ENCODE data around the gene AOAH.

DNA sequence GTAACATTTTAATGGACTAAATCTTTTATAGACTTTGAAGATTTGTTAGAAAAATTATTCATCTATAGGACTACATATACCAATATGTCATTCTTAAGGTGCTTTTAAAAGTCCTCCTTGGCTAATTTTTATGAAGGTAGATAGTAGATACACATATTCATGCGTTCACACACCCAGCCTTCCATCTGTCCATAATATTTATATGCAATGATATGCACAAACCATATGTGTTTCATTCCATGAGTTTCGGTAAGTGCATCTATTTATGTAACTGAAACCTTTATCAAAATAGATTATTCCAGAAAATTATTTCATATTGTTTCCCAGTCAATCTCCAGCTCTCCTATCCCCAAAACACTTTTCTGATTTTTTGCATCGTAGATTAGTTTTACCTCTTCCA lies 233.0 kb downstream of the AOAH start:
- TF ChIP-seq ZNF70 (CRISPR knock-in tag; IDR thresholded peaks at IDR 0.05) (no peak), POU6F1 (CRISPR knock-in tag; IDR thresholded peaks at IDR 0.05; ENCODE audit: borderline replicate concordance, low read depth) (no peak), ISL1 (CRISPR knock-in tag; IDR thresholded peaks at IDR 0.05) (no peak), TCF4 (CRISPR knock-in tag; IDR thresholded peaks at IDR 0.05; ENCODE audit: borderline replicate concordance) (no peak), ZNF8 (CRISPR knock-in tag; IDR thresholded peaks at IDR 0.05) (no peak), ESRRG (CRISPR knock-in tag; IDR thresholded peaks at IDR 0.05) (no peak), CSRNP3 (CRISPR knock-in tag; IDR thresholded peaks at IDR 0.05) (no peak), ZC3H10 (CRISPR knock-in tag; IDR thresholded peaks at IDR 0.05) (no peak)
- TF ChIP-seq, protein P1, sequence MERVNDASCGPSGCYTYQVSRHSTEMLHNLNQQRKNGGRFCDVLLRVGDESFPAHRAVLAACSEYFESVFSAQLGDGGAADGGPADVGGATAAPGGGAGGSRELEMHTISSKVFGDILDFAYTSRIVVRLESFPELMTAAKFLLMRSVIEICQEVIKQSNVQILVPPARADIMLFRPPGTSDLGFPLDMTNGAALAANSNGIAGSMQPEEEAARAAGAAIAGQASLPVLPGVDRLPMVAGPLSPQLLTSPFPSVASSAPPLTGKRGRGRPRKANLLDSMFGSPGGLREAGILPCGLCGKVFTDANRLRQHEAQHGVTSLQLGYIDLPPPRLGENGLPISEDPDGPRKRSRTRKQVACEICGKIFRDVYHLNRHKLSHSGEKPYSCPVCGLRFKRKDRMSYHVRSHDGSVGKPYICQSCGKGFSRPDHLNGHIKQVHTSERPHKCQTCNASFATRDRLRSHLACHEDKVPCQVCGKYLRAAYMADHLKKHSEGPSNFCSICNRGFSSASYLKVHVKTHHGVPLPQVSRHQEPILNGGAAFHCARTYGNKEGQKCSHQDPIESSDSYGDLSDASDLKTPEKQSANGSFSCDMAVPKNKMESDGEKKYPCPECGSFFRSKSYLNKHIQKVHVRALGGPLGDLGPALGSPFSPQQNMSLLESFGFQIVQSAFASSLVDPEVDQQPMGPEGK (CRISPR knock-in tag; IDR thresholded peaks at IDR 0.05; ENCODE audit: borderline replicate concordance), result no peak
- TF ChIP-seq, protein P2, sequence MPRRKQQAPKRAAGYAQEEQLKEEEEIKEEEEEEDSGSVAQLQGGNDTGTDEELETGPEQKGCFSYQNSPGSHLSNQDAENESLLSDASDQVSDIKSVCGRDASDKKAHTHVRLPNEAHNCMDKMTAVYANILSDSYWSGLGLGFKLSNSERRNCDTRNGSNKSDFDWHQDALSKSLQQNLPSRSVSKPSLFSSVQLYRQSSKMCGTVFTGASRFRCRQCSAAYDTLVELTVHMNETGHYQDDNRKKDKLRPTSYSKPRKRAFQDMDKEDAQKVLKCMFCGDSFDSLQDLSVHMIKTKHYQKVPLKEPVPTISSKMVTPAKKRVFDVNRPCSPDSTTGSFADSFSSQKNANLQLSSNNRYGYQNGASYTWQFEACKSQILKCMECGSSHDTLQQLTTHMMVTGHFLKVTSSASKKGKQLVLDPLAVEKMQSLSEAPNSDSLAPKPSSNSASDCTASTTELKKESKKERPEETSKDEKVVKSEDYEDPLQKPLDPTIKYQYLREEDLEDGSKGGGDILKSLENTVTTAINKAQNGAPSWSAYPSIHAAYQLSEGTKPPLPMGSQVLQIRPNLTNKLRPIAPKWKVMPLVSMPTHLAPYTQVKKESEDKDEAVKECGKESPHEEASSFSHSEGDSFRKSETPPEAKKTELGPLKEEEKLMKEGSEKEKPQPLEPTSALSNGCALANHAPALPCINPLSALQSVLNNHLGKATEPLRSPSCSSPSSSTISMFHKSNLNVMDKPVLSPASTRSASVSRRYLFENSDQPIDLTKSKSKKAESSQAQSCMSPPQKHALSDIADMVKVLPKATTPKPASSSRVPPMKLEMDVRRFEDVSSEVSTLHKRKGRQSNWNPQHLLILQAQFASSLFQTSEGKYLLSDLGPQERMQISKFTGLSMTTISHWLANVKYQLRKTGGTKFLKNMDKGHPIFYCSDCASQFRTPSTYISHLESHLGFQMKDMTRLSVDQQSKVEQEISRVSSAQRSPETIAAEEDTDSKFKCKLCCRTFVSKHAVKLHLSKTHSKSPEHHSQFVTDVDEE (CRISPR knock-in tag; IDR thresholded peaks at IDR 0.05), result no peak

Data from SK-N-SH treated with all-trans-retinoic acid at 6 μM for 48 hours (cell line).